ENCODE results near the gene NUTF2.
"Not testable (repeated sequence)": the region's sequence is repeated elsewhere in the genome, so short reads cannot be mapped to it uniquely, and the experiment has no call there.

The NUTF2 gene

DNA sequence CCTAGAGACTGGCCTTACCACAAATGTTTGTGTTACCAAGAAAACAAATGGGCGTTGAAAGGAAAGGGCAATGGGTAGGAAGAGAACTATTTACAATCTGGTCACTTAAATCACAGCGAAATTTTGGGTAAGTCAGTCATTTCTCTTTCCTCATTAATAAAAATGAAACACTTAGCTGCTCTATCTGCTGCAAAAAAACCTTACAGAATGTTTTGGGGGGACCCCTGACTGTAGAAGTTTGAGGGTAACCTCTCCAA is 742 bp upstream of the NUTF2 start:
- Mint-ChIP-seq H3K4me1 (ENCODE audit: low read depth) (peaks cover 54% of the 10 kb centered on the region), H3K4me3 (peak overlapping the region; percentile 93), H3K9me3 (ENCODE audit: low read depth) (no peaks in the 10 kb centered on the region), H3K27ac (peak overlapping the region; percentile 89), H3K36me3 (no peaks in the 10 kb centered on the region), H3K27me3 (no peaks in the 10 kb centered on the region)

DNA sequence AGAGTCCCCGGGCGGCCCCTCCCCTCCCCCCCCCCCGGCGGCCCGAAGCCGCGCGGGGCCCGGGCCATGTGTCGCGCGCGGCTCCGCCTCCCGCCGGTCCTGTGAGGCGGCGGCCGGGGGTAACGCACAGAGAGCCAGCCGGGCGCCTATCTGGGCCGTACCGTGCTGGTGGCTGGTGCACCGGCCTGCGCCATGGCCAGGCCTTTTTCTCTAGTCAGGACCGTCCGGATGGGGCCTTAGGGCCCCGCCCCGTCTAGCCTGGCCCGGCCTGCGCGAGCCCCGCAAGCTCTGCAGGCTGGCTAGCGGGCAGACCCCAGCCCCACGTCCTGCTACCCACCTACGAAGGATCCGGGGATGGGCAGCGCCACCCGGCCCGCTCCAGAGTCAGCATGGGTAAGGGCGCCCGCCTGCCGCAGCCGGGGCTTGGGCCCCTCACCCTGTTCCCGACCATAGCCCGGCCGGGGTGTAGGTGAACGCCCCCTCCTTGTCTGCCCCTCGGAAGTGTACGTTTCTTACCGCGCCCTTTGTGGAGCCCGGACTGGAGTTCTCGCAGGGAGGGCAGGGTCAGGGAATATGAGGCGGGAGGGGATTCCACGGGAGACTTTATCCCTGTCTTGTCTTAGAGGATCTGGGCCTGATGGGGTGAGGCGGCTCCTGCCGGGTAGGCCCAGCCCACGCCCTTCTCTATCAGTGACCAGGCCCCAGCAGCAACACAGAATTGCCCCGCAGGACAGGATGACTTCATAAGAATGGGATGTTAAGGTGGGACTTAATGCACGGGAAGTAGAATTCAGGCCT is 530 bp downstream of the NUTF2 start, which contains the start of gene CENPT:
CENPT (minus strand) TSS at position 630 of the 798 bp plus-strand sequence. CDS start 13,834 bp downstream, outside the sequence.
- Mint-ChIP-seq H3K4me1 (ENCODE audit: low read depth) (peaks cover 49% of the 10 kb centered on the region), H3K27me3 (no peaks in the 10 kb centered on the region), H3K4me3 (peak within 1 kb of the TSS; percentile 95), H3K36me3 (no peaks in the 10 kb centered on the region), H3K27ac (peak within 1 kb of the TSS; percentile 85), H3K9me3 (ENCODE audit: low read depth) (no peaks in the 10 kb centered on the region)

DNA sequence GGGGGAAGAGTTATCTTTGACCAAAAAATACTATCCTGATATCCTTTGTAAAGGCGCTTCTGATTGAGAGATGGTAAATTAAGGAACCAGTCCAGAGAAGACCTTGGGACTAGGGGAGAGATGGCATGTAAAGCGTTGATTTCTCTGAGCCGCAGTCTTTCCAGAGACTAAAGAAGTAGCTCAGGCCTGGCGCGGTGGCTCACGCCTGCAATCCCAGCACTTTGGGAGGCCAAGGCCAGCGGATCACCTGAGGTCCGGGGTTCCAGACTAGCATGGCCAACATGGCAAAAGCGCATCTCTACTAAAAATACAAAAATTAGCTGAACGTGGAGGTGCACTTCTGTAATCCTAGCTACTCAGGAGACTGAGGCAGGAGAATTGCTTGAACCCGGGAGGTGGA is 1.4 kb downstream of the NUTF2 start:
- H3K27me3 Mint-ChIP-seq: no peaks in the 10 kb centered on the region
- no peaks in the 10 kb centered on the region for H3K36me3 Mint-ChIP-seq
- peak overlapping the region; percentile 95 for H3K4me3 Mint-ChIP-seq
- peaks cover 47% of the 10 kb centered on the region for H3K4me1 Mint-ChIP-seq (ENCODE audit: low read depth)
- peak overlapping the region; percentile 85 for H3K27ac Mint-ChIP-seq
- H3K9me3 Mint-ChIP-seq (ENCODE audit: low read depth): no peaks in the 10 kb centered on the region

DNA sequence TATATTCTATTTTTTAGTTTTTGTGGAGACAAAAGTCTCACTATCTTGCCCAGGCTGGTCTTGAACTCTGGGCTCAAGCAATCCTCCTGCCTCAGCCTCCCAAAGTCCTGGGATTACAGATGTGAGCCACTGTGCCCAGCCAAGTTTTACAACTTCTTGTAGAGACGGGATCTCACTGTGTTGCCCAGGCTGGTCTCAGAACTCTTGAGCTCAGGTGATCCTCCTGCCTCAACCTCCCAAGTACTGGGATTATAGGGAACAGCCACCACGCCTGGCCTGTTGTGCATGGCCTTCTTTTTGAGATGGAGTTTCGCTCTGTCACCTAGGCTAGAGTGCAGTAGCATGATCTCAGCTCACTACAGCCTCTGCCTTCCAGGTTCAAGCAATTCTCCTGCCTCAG is 6.9 kb downstream of the NUTF2 start:
- Mint-ChIP-seq H3K27me3 (no peaks in the 10 kb centered on the region), H3K4me1 (ENCODE audit: low read depth) (peaks cover 38% of the 10 kb centered on the region), H3K27ac (no peak overlapping the region), H3K4me3 (no peak overlapping the region), H3K36me3 (no peaks in the 10 kb centered on the region), H3K9me3 (ENCODE audit: low read depth) (no peaks in the 10 kb centered on the region)

DNA sequence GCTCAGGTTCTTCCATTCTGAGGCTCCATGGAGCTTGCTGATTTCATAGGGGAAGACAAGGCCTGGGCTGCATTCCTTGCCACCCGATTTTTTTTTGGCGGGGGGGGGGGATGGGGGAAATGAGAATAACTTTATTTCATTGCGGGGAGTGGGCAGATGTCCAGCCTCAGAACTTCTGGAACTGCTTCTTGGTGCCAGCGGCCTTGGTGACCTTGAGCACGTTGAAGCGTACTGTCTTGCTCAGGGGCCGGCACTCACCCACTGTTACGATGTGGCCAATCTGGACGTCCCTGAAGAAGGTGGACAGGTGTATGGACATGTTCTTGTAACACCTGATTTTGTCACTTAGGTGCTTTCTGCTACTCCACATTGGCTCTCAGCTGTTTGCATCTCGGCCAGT is 9.1 kb downstream of the NUTF2 start:
- no peak overlapping the region for H3K4me3 Mint-ChIP-seq
- no peaks in the 10 kb centered on the region for H3K36me3 Mint-ChIP-seq
- H3K27me3 Mint-ChIP-seq: no peaks in the 10 kb centered on the region
- H3K4me1 Mint-ChIP-seq (ENCODE audit: low read depth): peaks cover 29% of the 10 kb centered on the region
- no peaks in the 10 kb centered on the region for H3K9me3 Mint-ChIP-seq (ENCODE audit: low read depth)
- no peak overlapping the region for H3K27ac Mint-ChIP-seq

DNA sequence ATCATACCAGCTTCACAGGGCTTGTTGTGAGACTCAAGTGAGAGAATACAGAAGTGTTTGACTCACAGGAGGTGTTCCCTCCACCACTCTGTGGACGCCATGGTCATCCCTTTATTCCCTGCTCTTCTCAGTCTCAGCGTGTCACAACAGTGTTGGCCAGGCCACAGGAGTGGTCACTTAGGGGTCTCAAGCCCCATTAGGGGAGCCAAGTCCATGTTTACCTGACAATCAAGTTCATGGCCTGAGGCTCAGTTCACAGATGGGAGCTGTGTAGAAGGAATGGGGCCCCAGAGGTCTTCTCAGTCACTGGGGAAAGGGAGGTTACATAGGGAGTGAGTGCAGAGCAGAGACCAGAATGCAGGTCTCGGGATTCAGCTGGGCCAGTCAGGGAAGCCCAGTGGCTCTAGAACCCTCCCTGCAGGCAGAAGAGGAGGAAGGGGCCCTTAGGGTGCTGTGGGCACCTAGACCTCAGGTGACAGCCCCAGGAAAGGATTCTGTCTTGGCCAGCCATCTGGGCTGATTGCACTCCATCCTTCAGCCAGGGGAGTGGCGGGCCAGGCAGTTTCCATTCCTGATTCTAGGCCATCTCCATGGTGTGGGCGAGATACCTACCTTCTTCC is 10.3 kb downstream of the NUTF2 start:
- no peak overlapping the region for H3K4me3 Mint-ChIP-seq
- no peaks in the 10 kb centered on the region for H3K36me3 Mint-ChIP-seq
- H3K27me3 Mint-ChIP-seq: no peaks in the 10 kb centered on the region
- H3K4me1 Mint-ChIP-seq (ENCODE audit: low read depth): peaks cover 29% of the 10 kb centered on the region
- no peaks in the 10 kb centered on the region for H3K9me3 Mint-ChIP-seq (ENCODE audit: low read depth)
- H3K27ac Mint-ChIP-seq: no peak overlapping the region

DNA sequence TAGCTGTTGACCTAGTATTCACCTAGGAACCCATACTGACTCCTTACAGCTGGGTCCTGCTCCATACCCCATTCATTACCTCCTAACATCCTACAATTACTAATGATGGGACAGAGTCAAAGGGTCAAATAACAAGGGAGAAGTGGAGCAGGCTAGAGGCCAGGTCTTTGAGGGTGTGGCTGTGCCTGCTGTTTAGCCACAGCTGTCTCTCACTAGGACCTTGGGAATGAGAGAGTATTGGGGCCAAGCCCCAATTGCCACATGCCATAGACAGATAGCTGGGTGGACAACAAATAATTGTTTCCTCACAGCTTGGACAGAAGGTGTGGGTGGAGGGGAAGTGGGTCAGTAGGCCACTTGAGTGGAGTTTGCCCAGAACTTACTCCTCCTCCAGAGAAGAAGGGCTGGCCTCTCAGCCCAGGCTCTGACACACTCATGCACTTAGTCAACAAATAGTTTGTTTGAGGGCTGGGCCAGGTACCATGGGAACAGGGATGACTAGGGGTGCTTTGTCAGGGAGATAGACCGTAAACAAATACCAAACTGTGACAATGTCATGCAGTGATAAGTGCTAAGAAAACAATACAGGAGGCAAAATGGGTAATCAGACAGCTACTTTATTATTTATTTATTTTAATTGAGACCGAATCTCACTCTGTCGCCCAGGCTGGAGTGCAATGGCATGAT is 11.0 kb downstream of the NUTF2 start:
- Mint-ChIP-seq H3K36me3 (no peaks in the 10 kb centered on the region), H3K4me1 (ENCODE audit: low read depth) (peaks cover 29% of the 10 kb centered on the region), H3K4me3 (no peak overlapping the region)

DNA sequence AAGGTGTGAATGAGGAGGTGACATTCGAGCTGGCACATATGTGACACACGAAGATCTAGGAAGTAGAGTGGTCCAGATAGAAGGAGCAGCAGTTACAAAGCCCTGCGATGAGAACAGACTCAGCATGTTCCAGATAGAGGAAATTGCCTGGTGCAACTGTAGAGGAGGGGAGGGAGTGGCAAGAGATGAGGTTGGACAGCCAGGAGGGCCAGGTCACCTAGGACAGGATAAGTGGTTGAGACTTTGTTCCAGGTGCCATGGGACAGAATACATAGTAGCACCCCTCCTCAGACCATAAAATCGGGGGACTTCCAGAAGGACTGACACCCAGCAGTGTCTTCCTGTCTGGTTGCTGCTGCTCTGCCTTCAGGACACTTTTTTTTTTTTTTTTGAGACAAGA is 11.8 kb downstream of the NUTF2 start:
- Mint-ChIP-seq H3K4me3 (no peak overlapping the region), H3K27me3 (no peaks in the 10 kb centered on the region), H3K36me3 (no peaks in the 10 kb centered on the region), H3K9me3 (ENCODE audit: low read depth) (no peaks in the 10 kb centered on the region), H3K27ac (peak overlapping the region; percentile 11), H3K4me1 (ENCODE audit: low read depth) (peaks cover 29% of the 10 kb centered on the region)

More for the DNA sequence above, 11.0 kb downstream of the NUTF2 start:
- H3K27me3 Mint-ChIP-seq: no peaks in the 10 kb centered on the region
- no peak overlapping the region for H3K27ac Mint-ChIP-seq
- H3K9me3 Mint-ChIP-seq (ENCODE audit: low read depth): no peaks in the 10 kb centered on the region

DNA sequence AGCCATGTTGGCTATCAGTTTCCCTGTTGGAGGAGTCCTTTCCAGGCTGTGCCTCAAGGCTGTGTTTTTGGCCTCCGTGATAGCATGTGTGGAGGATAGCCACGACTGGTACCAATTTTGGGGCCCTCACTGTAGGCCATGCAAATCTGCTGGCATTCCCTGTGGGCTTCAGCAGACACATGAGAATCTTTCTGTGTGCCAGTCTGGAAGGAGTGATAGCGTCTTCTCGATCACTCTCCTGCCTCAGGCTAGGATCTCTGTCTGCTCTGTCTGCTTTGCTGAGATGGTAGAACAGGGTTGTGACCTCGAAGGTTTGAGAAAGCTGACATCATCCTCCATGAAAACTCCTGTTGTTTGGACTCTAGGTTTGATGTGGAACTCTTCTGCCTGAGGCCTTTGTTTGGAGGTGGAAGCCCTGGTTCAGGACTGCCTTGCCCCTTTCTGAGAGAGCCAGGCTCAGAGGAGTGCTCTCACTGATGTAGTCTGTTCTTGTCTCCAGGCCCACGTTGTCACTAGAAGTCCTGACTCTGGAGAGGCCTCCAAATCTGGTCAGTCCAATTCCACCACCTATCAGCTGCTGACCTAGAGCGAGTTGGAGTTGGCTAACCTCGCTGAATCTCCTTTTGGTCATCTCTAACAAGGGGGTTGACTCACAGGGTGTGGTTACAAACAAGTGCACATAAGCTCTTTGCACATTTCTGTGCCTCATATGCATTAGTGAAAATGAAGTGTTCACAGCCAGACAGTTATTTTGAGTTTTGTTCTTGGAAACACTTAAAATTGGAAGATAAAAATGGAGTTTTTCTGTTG is 14.1 kb downstream of the NUTF2 start:
- Mint-ChIP-seq H3K36me3 (no peaks in the 10 kb centered on the region), H3K4me3 (no peak overlapping the region), H3K4me1 (ENCODE audit: low read depth) (peaks cover 18% of the 10 kb centered on the region), H3K9me3 (ENCODE audit: low read depth) (no peaks in the 10 kb centered on the region), H3K27me3 (no peaks in the 10 kb centered on the region), H3K27ac (no peak overlapping the region)

DNA sequence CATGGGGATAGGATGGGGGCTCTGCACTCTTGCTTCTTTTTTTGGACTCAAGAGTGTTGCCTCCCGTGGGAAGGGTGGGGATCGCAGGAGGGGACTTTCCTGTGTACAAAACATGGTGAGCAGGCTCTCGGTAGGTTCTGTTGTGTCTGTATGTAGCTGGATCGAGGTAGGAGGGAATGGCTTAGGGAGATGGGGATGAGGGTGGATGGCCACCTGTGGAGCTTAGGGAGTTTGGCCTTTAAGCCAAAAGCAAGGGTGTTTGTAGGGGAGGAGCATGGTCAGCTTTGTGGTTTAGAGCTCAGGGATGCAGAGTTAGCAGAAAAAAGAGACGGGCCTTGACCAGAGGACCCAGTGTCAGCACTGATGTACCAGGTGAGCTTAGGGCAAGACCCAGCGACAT is 15.1 kb downstream of the NUTF2 start:
- no peak overlapping the region for H3K27ac Mint-ChIP-seq
- no peaks in the 10 kb centered on the region for H3K27me3 Mint-ChIP-seq
- H3K9me3 Mint-ChIP-seq (ENCODE audit: low read depth): no peaks in the 10 kb centered on the region
- H3K4me3 Mint-ChIP-seq: no peak overlapping the region
- peaks cover 13% of the 10 kb centered on the region for H3K4me1 Mint-ChIP-seq (ENCODE audit: low read depth)
- no peaks in the 10 kb centered on the region for H3K36me3 Mint-ChIP-seq

DNA sequence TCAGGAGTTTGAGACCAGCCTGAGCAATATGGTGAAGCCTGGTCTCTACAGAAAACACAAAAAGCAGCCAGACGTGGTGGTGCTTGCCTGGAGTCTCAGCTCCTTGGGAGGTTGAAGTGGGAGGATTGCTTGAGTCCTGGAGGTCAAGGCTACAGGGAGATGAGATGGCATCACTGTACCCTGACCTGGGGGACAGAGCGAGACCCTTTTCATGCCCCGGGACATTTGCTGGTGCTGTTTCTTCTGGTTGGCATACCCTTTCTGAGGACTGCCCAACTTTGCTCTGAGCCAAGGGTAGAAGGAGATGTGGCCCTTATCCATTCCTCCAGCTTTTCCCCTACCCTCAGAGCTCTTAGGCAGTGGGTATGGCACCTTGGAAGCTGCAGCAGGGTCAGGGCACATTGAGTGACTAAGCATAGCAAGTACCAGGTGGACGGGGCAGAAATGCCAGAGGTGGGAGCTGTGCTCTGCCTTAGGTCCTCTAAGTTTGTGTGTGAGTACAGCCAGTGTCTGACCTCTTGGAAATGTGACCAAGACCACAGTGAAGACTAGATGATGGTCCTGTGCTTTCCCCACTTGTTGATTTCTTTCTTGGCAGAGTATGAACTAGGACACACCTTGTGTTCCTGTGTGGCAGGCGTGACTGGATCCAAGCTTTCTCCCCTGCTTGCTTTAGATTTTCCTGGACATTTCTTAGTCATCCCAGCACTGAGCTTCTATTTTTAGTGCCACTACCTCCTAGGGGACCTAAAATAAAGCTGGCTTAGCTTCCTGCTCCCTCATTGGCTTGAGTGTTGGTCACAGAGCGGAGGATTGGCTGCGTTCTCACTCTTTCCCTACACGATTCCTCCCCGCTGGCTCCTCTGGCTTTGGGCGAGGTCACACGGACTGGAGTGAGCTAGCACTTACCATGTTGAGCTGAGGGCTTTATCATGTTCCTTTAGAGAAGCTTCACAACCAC is 16.2 kb downstream of the NUTF2 start:
- Mint-ChIP-seq H3K4me3 (no peak overlapping the region), H3K27ac (no peak overlapping the region), H3K4me1 (ENCODE audit: low read depth) (peaks cover 3% of the 10 kb centered on the region), H3K36me3 (no peaks in the 10 kb centered on the region), H3K27me3 (no peaks in the 10 kb centered on the region), H3K9me3 (ENCODE audit: low read depth) (no peaks in the 10 kb centered on the region)

DNA sequence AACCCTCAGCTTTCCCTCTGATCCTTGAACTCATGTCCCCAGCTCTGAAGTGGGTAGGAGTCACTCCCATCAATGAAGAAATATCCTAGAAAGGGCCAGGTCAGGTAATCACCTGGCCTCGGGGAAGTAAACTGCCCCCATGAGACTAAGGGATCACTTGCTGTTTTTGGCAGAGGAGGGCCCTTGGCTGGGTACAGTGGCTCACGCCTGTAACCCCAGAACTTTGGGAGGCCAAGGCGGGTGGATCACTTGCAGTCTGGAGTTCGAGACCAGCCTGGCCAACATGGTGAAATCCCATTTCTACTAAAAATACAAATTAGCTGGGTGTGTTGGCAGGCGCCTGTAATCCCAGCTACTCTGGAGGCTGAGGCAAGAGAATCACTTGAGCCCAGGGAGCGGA is 17.3 kb downstream of the NUTF2 start:
- H3K9me3 Mint-ChIP-seq (ENCODE audit: low read depth); H3K36me3 Mint-ChIP-seq; H3K27ac Mint-ChIP-seq; H3K27me3 Mint-ChIP-seq; H3K4me3 Mint-ChIP-seq; H3K4me1 Mint-ChIP-seq (ENCODE audit: low read depth): not testable (repeated sequence)

DNA sequence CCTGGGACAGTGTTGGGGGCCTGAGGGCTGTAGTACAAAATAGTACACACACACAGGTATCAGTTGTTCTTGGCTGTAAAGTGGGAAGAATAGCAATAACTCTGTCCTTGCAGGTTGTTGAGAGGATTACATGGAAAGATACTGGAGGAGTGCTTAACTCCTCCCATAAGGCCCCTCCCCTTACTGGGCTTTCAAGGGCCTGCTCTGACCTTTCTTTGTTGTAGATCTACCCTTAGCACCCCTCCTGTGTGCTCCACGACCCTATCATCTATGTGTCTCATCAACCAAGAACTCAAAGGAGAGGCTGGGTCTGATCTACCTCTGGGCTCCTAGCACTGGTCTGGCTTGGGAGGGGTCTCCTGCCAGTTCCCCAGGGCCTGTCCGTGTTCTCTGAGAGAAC is 17.9 kb downstream of the NUTF2 start:
- no peaks in the 10 kb centered on the region for H3K4me1 Mint-ChIP-seq (ENCODE audit: low read depth)
- no peak overlapping the region for H3K4me3 Mint-ChIP-seq
- no peaks in the 10 kb centered on the region for H3K36me3 Mint-ChIP-seq
- H3K9me3 Mint-ChIP-seq (ENCODE audit: low read depth): no peaks in the 10 kb centered on the region
- H3K27me3 Mint-ChIP-seq: no peaks in the 10 kb centered on the region
- H3K27ac Mint-ChIP-seq: no peak overlapping the region

DNA sequence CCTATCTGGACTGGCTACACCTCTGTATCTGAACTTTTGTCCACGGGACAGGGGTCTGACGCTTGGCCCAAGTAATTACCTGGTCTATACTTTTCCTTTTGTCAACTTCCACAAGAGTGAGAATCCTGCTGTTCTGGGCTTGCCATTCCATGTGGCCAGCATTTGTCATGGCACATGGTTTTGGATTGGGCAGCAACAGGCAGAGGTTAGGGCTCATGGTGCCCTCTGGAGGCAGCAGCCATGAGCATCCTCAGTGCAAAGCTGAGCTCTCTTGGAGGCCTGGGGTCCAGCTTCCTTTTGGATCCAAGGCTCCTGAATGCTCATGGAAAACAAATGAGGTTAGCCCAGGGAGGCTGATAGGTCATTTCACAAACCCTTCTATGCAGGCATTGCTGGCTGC is 18.6 kb downstream of the NUTF2 start:
- H3K36me3 Mint-ChIP-seq: no peaks in the 10 kb centered on the region
- no peak overlapping the region for H3K4me3 Mint-ChIP-seq
- no peaks in the 10 kb centered on the region for H3K27me3 Mint-ChIP-seq
- no peaks in the 10 kb centered on the region for H3K9me3 Mint-ChIP-seq (ENCODE audit: low read depth)
- H3K27ac Mint-ChIP-seq: no peak overlapping the region
- H3K4me1 Mint-ChIP-seq (ENCODE audit: low read depth): no peaks in the 10 kb centered on the region

Data from activated naive CD8-positive, alpha-beta T cell (primary cell).